ENCODE results near the gene RPAP3.

Gene RPAP3

DNA sequence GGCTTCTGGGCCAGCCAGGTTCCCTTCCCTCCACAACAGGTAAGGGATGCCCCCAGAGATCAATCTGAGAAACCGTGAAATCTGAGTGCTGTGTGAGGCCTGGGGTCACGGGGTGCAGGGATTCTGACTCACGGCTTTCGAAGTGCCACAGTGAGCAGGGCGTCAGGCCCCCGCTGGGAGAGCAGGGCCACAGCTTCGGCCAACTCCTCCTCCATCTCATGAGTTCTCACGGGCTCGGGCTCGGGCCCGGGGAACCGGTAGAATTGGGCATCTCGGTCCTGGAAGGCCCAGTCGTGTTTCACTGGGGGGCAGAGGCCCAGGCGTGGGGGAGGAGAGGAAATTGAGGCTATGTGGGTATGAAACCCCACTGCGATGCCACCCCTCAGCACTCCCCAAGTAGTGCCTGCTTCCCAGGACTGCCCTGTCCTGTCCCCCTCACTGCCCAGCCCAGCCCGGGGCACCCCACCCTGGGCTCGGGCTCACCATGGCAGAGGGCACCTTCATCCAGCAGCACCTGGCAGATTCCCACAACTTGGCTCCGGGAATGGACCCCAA, 45.2 kb upstream of the RPAP3 start:
- H3K18ac ChIP-seq (ENCODE audit: low read depth in 1 of 2, low read length in 2 of 2): no peak overlapping the region
- WGBS: 92% methylated on average over 15 of the region's 19 CpGs
- H3K23ac ChIP-seq (ENCODE audit: low read length in 2 of 2): no peak overlapping the region
- H4K8ac ChIP-seq (ENCODE audit: low read length): no peak overlapping the region
- H3K27me3 ChIP-seq (ENCODE audit: control insufficient read depth in 1 of 2, insufficient read depth in 1 of 2, low read length in 2 of 2): no peaks in the 10 kb centered on the region
- H2AFZ ChIP-seq (ENCODE audit: low read depth, low read length): no peak overlapping the region
- no peak overlapping the region for H2AK5ac ChIP-seq (ENCODE audit: low read length, severe bottlenecking)
- H2BK12ac ChIP-seq (ENCODE audit: low read length in 2 of 2): no peak overlapping the region
- no peak overlapping the region for H2BK5ac ChIP-seq (ENCODE audit: low read depth, low read length, poor library complexity, severe bottlenecking)
- H3K4ac ChIP-seq (ENCODE audit: low read depth in 1 of 2, low read length in 2 of 2): no peak overlapping the region
- no peak overlapping the region for H4K91ac ChIP-seq (ENCODE audit: low read length)
- H3K4me3 ChIP-seq (ENCODE audit: insufficient read depth in 1 of 2, low read depth in 1 of 2, low read length in 2 of 2): no peak overlapping the region
- H3K79me1 ChIP-seq (replicated peaks; ENCODE audit: low read length, poor library complexity, severe bottlenecking): peaks cover 16% of the 10 kb centered on the region
- H3K27ac ChIP-seq (ENCODE audit: low read length, poor library complexity, severe bottlenecking): no peak overlapping the region
- H3K4me1 ChIP-seq (ENCODE audit: control insufficient read depth, insufficient read depth, low read depth, low read length): peaks cover 35% of the 10 kb centered on the region
- H3K9ac ChIP-seq (ENCODE audit: low read length): no peak overlapping the region
- H2BK120ac ChIP-seq (ENCODE audit: low read depth, low read length): no peak overlapping the region
- no peak overlapping the region for H2BK15ac ChIP-seq (ENCODE audit: low read depth, poor library complexity, severe bottlenecking)
- peaks cover 4 to 77% of the 10 kb centered on the region in 2 experiments for H3K36me3 ChIP-seq (ENCODE audit: control insufficient read depth in 1 of 2, insufficient read depth in 2 of 2, low read depth in 1 of 2, low read length in 2 of 2)
- no peak for DNase-seq
- no peaks in the 10 kb centered on the region for H3K9me3 ChIP-seq (ENCODE audit: control insufficient read depth, low read length)
- no peak overlapping the region for H3K14ac ChIP-seq (ENCODE audit: low read length in 2 of 2)
- no peak overlapping the region for H3K4me2 ChIP-seq (ENCODE audit: low read length, poor library complexity, severe bottlenecking)

DNA sequence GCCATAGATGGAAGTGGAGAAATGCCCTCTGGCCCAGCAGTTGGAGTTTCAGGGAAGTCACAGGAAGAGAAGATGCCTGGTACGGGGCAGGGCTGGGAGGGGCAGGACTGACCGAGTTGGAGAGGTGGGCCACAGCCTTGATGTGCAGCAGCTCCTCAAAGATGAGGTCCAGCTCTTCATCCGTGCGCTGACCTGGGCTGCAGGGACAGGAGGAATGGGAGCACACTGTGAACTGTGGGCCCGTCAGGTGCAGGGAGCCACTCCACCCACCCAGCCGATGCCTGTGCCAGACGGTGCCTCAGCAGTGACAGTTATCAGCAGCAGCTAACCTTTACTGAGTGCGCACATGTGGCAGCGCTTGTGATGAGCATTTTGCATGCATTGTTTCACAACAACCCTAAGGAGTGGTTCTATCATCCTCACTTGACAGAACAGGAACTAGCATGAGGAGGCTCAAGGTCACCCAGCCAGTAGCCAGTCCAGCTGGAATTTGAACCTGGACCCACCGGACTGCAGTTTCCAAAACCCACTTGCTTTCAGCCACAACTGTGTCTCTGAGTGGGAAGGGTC, 44.5 kb upstream of the RPAP3 start:
- Histone ChIP-seq H3K23ac (ENCODE audit: low read length in 2 of 2) (no peak overlapping the region), H3K4ac (ENCODE audit: low read depth in 1 of 2, low read length in 2 of 2) (no peak overlapping the region), H3K18ac (ENCODE audit: low read depth in 1 of 2, low read length in 2 of 2) (no peak overlapping the region), H3K4me3 (ENCODE audit: insufficient read depth in 1 of 2, low read depth in 1 of 2, low read length in 2 of 2) (no peak overlapping the region), H2AFZ (ENCODE audit: low read depth, low read length) (no peak overlapping the region), H2AK5ac (ENCODE audit: low read length, severe bottlenecking) (no peak overlapping the region), H3K9ac (ENCODE audit: low read length) (no peak overlapping the region), H2BK120ac (ENCODE audit: low read depth, low read length) (no peak overlapping the region), H2BK5ac (ENCODE audit: low read depth, low read length, poor library complexity, severe bottlenecking) (no peak overlapping the region), H3K4me2 (ENCODE audit: low read length, poor library complexity, severe bottlenecking) (no peak overlapping the region), H3K4me1 (ENCODE audit: control insufficient read depth, insufficient read depth, low read depth, low read length) (peaks cover 31% of the 10 kb centered on the region), H2BK15ac (ENCODE audit: low read depth, poor library complexity, severe bottlenecking) (no peak overlapping the region), H4K91ac (ENCODE audit: low read length) (no peak overlapping the region), H3K14ac (ENCODE audit: low read length in 2 of 2) (no peak overlapping the region), H4K8ac (ENCODE audit: low read length) (no peak overlapping the region), H3K27ac (ENCODE audit: low read length, poor library complexity, severe bottlenecking) (no peak overlapping the region), H2BK12ac (ENCODE audit: low read length in 2 of 2) (no peak overlapping the region), H3K9me3 (ENCODE audit: control insufficient read depth, low read length) (no peaks in the 10 kb centered on the region), H3K27me3 (ENCODE audit: control insufficient read depth in 1 of 2, insufficient read depth in 1 of 2, low read length in 2 of 2) (peaks cover 0 to 1% of the 10 kb centered on the region in 2 experiments), H3K79me1 (replicated peaks; ENCODE audit: low read length, poor library complexity, severe bottlenecking) (peaks cover 14% of the 10 kb centered on the region), H3K36me3 (ENCODE audit: control insufficient read depth in 1 of 2, insufficient read depth in 2 of 2, low read depth in 1 of 2, low read length in 2 of 2) (peaks cover 4 to 83% of the 10 kb centered on the region in 2 experiments)
- no peak for DNase-seq
- 93% methylated on average over 10 of the region's 10 CpGs for WGBS

DNA sequence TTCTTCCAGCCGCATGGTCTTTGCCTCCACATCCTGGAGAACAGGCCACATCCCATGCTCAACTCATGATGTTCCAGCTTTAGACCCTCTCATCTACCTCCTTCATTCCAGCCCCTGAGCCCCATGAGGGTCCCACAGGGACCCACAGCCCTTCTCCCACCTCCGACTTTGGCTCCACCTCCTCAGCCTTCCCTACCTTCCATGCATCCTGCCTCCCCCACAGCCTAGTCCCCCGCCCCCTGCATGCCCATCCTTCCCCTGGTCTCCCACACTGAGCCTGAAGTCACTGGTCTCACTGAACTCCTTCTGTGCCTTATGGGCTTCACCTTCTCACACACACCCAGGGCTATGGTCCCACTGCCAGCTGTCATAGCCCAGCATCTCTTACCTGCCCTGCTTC, 43.1 kb upstream of the RPAP3 start:
- Histone ChIP-seq H2BK120ac (ENCODE audit: low read depth, low read length) (no peak overlapping the region), H3K79me1 (replicated peaks; ENCODE audit: low read length, poor library complexity, severe bottlenecking) (peaks cover 9% of the 10 kb centered on the region), H2AK5ac (ENCODE audit: low read length, severe bottlenecking) (no peak overlapping the region), H3K27ac (ENCODE audit: low read length, poor library complexity, severe bottlenecking) (no peak overlapping the region), H2BK15ac (ENCODE audit: low read depth, poor library complexity, severe bottlenecking) (no peak overlapping the region), H3K4me2 (ENCODE audit: low read length, poor library complexity, severe bottlenecking) (no peak overlapping the region), H3K27me3 (ENCODE audit: control insufficient read depth in 1 of 2, insufficient read depth in 1 of 2, low read length in 2 of 2) (peaks cover 0 to 7% of the 10 kb centered on the region in 2 experiments), H3K18ac (ENCODE audit: low read depth in 1 of 2, low read length in 2 of 2) (no peak overlapping the region), H3K9ac (ENCODE audit: low read length) (no peak overlapping the region), H2BK12ac (ENCODE audit: low read length in 2 of 2) (no peak overlapping the region), H3K23ac (ENCODE audit: low read length in 2 of 2) (no peak overlapping the region), H4K91ac (ENCODE audit: low read length) (no peak overlapping the region), H3K4me3 (ENCODE audit: insufficient read depth in 1 of 2, low read depth in 1 of 2, low read length in 2 of 2) (no peak overlapping the region), H3K4me1 (ENCODE audit: control insufficient read depth, insufficient read depth, low read depth, low read length) (peaks cover 23% of the 10 kb centered on the region), H4K8ac (ENCODE audit: low read length) (no peak overlapping the region), H3K36me3 (ENCODE audit: control insufficient read depth in 1 of 2, insufficient read depth in 2 of 2, low read depth in 1 of 2, low read length in 2 of 2) (peaks cover 4 to 87% of the 10 kb centered on the region in 2 experiments), H3K4ac (ENCODE audit: low read depth in 1 of 2, low read length in 2 of 2) (no peak overlapping the region), H2AFZ (ENCODE audit: low read depth, low read length) (no peak overlapping the region), H3K14ac (ENCODE audit: low read length in 2 of 2) (no peak overlapping the region), H2BK5ac (ENCODE audit: low read depth, low read length, poor library complexity, severe bottlenecking) (no peak overlapping the region), H3K9me3 (ENCODE audit: control insufficient read depth, low read length) (no peaks in the 10 kb centered on the region)
- 89% methylated on average over 3 of the region's 3 CpGs for WGBS
- no peak for DNase-seq

DNA sequence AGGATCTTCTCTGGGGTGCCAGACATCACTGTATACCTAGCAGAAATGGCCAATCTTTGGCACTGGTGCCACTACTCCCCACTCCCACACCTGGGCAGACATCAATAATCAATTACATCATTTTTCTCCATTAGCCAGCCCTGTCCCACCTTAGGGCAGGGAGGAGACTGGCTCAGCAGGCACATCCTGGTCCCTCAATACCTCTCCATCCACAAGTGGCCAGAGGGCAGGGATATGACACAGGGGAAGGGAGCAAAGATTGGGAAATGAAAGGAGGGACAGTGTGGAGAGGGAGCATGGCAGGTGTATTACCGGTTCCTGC, 42.6 kb upstream of the RPAP3 start:
- H3K9me3 ChIP-seq (ENCODE audit: control insufficient read depth, low read length): no peaks in the 10 kb centered on the region
- no peak overlapping the region for H3K4me3 ChIP-seq (ENCODE audit: insufficient read depth in 1 of 2, low read depth in 1 of 2, low read length in 2 of 2)
- H3K27me3 ChIP-seq (ENCODE audit: control insufficient read depth in 1 of 2, insufficient read depth in 1 of 2, low read length in 2 of 2): peaks cover 0 to 12% of the 10 kb centered on the region in 2 experiments
- H3K36me3 ChIP-seq (ENCODE audit: control insufficient read depth in 1 of 2, insufficient read depth in 2 of 2, low read depth in 1 of 2, low read length in 2 of 2): peaks cover 4 to 91% of the 10 kb centered on the region in 2 experiments
- H3K23ac ChIP-seq (ENCODE audit: low read length in 2 of 2): no peak overlapping the region
- H4K8ac ChIP-seq (ENCODE audit: low read length): no peak overlapping the region
- H3K18ac ChIP-seq (ENCODE audit: low read depth in 1 of 2, low read length in 2 of 2): no peak overlapping the region
- no peak for DNase-seq
- no peak overlapping the region for H4K91ac ChIP-seq (ENCODE audit: low read length)
- no peak overlapping the region for H3K4me2 ChIP-seq (ENCODE audit: low read length, poor library complexity, severe bottlenecking)
- no peak overlapping the region for H2BK12ac ChIP-seq (ENCODE audit: low read length in 2 of 2)
- H3K14ac ChIP-seq (ENCODE audit: low read length in 2 of 2): no peak overlapping the region
- no peak overlapping the region for H2BK15ac ChIP-seq (ENCODE audit: low read depth, poor library complexity, severe bottlenecking)
- no peak overlapping the region for H3K4ac ChIP-seq (ENCODE audit: low read depth in 1 of 2, low read length in 2 of 2)
- no peak overlapping the region for H2BK5ac ChIP-seq (ENCODE audit: low read depth, low read length, poor library complexity, severe bottlenecking)
- H2BK120ac ChIP-seq (ENCODE audit: low read depth, low read length): no peak overlapping the region
- WGBS: 100% methylated on average over 1 of the region's 1 CpG
- H3K79me1 ChIP-seq (replicated peaks; ENCODE audit: low read length, poor library complexity, severe bottlenecking): peaks cover 9% of the 10 kb centered on the region
- peaks cover 20% of the 10 kb centered on the region for H3K4me1 ChIP-seq (ENCODE audit: control insufficient read depth, insufficient read depth, low read depth, low read length)
- no peak overlapping the region for H2AFZ ChIP-seq (ENCODE audit: low read depth, low read length)
- H3K9ac ChIP-seq (ENCODE audit: low read length): no peak overlapping the region
- no peak overlapping the region for H2AK5ac ChIP-seq (ENCODE audit: low read length, severe bottlenecking)
- no peak overlapping the region for H3K27ac ChIP-seq (ENCODE audit: low read length, poor library complexity, severe bottlenecking)
